ENCODE measurements around the gene SLC6A5. TPM values are rescaled to one million over a fixed set of nuclear protein-coding genes. Genes with fewer than 3 reads are reported as not detected.

SLC6A5 gene
- total RNA-seq, 1 experiment from 2014 or later, result not detected

GRCh38 chr11:20644360-20644759, 45.0 kb downstream of the SLC6A5 start (continued):
- TF ChIP-seq REST (IDR thresholded peaks at IDR 0.05; ENCODE audit: low read depth), result no peak

GRCh38 chr11:20647976-20648565, 48.7 kb downstream of the SLC6A5 start:
- intact Hi-C loops (cut with micrococcal nuclease), result loop anchor here (1.0 to 5.0 kb wide), 4 partner anchors 24 to 1657 kb away; no protein-coding TSS in a partner anchor
- POLR2A ChIA-PET, result no interaction called here

More at GRCh38 chr11:20647976-20648565, 48.7 kb downstream of the SLC6A5 start:
- Histone ChIP-seq H3K9me2 (ENCODE audit: insufficient read depth) (no peaks in the 10 kb centered on the region), H3K9ac (ENCODE audit: low read length) (no peak overlapping the region), H3K79me2 (ENCODE audit: insufficient read depth, low read length) (no peaks in the 10 kb centered on the region), H3K36me3 (ENCODE audit: control insufficient read depth in 1 of 2, insufficient read depth in 2 of 2, low read length in 2 of 2) (no peaks in the 10 kb centered on the region), H3K27me3 (ENCODE audit: insufficient read depth, low read length) (no peaks in the 10 kb centered on the region), H3K4me3 (replicated peaks in 1 of 2; ENCODE audit: low read depth in 1 of 2, low read length in 2 of 2) (no peak overlapping the region), H2AFZ (ENCODE audit: low read depth, low read length, poor library complexity, severe bottlenecking) (no peak overlapping the region), H3K9me3 (ENCODE audit: control insufficient read depth in 1 of 2, insufficient read depth in 1 of 2, low read depth in 1 of 2, low read length in 2 of 2) (no peaks in the 10 kb centered on the region), H3K4me1 (ENCODE audit: control insufficient read depth in 1 of 2, insufficient read depth in 2 of 2, low read length in 2 of 2) (no peaks in the 10 kb centered on the region), H3K4me2 (ENCODE audit: low read length) (no peak overlapping the region), H3K27ac (ENCODE audit: low read depth, low read length) (no peak overlapping the region), H4K20me1 (ENCODE audit: insufficient read depth) (no peaks in the 10 kb centered on the region)
- peak; percentile 37 for DNase-seq (ENCODE audit: low read depth, low spot score)
- no TSS peak for BruUV-seq (replicated peaks)
- ChIA-PET CTCF (no interaction called here), RAD21 (ENCODE audit: low non-redundant PET in 1 of 2, low total read pairs in 2 of 2, uncharacterized antibody in 2 of 2, unreplicated experiment in 2 of 2) (no interaction called here)
- TF ChIP-seq RAD21 (IDR thresholded peaks at IDR 0.05; ENCODE audit: low read depth) (peak; percentile 74), EZH2phosphoT487 (IDR thresholded peaks at IDR 0.05; ENCODE audit: borderline replicate concordance) (no peak), JUND (IDR thresholded peaks at IDR 0.05) (no peak), FOSL1 (IDR thresholded peaks at IDR 0.05; ENCODE audit: low read depth) (no peak), REST (IDR thresholded peaks at IDR 0.05; ENCODE audit: low read depth) (no peak), EGR1 (IDR thresholded peaks at IDR 0.05; ENCODE audit: low read depth) (no peak), ELF1 (IDR thresholded peaks at IDR 0.05; ENCODE audit: borderline replicate concordance, low read depth) (no peak)
- TF ChIP-seq, protein P1, sequence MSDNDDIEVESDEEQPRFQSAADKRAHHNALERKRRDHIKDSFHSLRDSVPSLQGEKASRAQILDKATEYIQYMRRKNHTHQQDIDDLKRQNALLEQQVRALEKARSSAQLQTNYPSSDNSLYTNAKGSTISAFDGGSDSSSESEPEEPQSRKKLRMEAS (IDR thresholded peaks at IDR 0.05), result no peak
- TF ChIP-seq, protein P2, sequence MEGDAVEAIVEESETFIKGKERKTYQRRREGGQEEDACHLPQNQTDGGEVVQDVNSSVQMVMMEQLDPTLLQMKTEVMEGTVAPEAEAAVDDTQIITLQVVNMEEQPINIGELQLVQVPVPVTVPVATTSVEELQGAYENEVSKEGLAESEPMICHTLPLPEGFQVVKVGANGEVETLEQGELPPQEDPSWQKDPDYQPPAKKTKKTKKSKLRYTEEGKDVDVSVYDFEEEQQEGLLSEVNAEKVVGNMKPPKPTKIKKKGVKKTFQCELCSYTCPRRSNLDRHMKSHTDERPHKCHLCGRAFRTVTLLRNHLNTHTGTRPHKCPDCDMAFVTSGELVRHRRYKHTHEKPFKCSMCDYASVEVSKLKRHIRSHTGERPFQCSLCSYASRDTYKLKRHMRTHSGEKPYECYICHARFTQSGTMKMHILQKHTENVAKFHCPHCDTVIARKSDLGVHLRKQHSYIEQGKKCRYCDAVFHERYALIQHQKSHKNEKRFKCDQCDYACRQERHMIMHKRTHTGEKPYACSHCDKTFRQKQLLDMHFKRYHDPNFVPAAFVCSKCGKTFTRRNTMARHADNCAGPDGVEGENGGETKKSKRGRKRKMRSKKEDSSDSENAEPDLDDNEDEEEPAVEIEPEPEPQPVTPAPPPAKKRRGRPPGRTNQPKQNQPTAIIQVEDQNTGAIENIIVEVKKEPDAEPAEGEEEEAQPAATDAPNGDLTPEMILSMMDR (IDR thresholded peaks at IDR 0.05 in 2 of 3, conservative IDR thresholded peaks at IDR 0.05 in 1 of 3; ENCODE audit: borderline replicate concordance in 1 of 3, insufficient read depth in 1 of 3, low read depth in 2 of 3, low read length in 2 of 3), result peak; percentile 46 to 92 (median 77)
- peak; percentile 88 for ATAC-seq

Data from HCT116 (cell line).